Cortex of kidney (tissue), 1 donor: ENCODE data around the gene MATN1.

Source experiments
- DNase-seq: peaks from one replicate; lab custom pipeline; 2025; lab: John Stamatoyannopoulos, UW

MATN1 gene

GRCh38 chr1:30731806-30732276 lies 8.5 kb upstream of the MATN1 start:
- DNase-seq: no peak

GRCh38 chr1:30731109-30731805 lies 7.9 kb upstream of the MATN1 start:
- DNase-seq: no peak

- no peak for DNase-seq
These were observed 7.1 kb upstream of the MATN1 start for GRCh38 chr1:30730346-30731108.

- DNase-seq: no peak
These were observed 6.5 kb upstream of the MATN1 start for GRCh38 chr1:30729901-30730300.

GRCh38 chr1:30728832-30729638 lies 5.7 kb upstream of the MATN1 start:
- DNase-seq: no peak

GRCh38 chr1:30728340-30728739 lies 5.0 kb upstream of the MATN1 start:
- no peak for DNase-seq

GRCh38 chr1:30727824-30728223 lies 4.4 kb upstream of the MATN1 start:
- DNase-seq: no peak

- no peak for DNase-seq
These were observed 3.6 kb upstream of the MATN1 start for GRCh38 chr1:30726773-30727684.

GRCh38 chr1:30726236-30726635 lies 2.9 kb upstream of the MATN1 start:
- DNase-seq: no peak

- DNase-seq: no peak
These were observed 2.2 kb upstream of the MATN1 start for GRCh38 chr1:30725450-30726095.

- no peak for DNase-seq
These were observed 1.5 kb upstream of the MATN1 start for GRCh38 chr1:30724655-30725421.

- DNase-seq: no peak
These were observed 790 bp upstream of the MATN1 start for GRCh38 chr1:30724175-30724574.

GRCh38 chr1:30721812-30722537 lies 1.4 kb downstream of the MATN1 start:
- DNase-seq: no peak

- no peak for DNase-seq
These were observed 2.0 kb downstream of the MATN1 start for GRCh38 chr1:30721341-30721793.

GRCh38 chr1:30720271-30721223 lies 2.8 kb downstream of the MATN1 start:
- DNase-seq: no peak

- no peak for DNase-seq
These were observed 3.7 kb downstream of the MATN1 start for GRCh38 chr1:30719406-30720270.
